ENCODE results near the gene ACIN1.
A peak's percentile ranks its signal among the peaks of the same experiment; 100 is the strongest.
"Not testable (repeated sequence)": the region's sequence is repeated elsewhere in the genome, so short reads cannot be mapped to it uniquely, and the experiment has no call there.

Gene ACIN1

GRCh38 chr14:23040100-23040499, 54.8 kb downstream of the ACIN1 start:
- no peak for DNase-seq

- no peak for DNase-seq
These were observed 59.4 kb downstream of the ACIN1 start for GRCh38 chr14:23035303-23036144.

DNA sequence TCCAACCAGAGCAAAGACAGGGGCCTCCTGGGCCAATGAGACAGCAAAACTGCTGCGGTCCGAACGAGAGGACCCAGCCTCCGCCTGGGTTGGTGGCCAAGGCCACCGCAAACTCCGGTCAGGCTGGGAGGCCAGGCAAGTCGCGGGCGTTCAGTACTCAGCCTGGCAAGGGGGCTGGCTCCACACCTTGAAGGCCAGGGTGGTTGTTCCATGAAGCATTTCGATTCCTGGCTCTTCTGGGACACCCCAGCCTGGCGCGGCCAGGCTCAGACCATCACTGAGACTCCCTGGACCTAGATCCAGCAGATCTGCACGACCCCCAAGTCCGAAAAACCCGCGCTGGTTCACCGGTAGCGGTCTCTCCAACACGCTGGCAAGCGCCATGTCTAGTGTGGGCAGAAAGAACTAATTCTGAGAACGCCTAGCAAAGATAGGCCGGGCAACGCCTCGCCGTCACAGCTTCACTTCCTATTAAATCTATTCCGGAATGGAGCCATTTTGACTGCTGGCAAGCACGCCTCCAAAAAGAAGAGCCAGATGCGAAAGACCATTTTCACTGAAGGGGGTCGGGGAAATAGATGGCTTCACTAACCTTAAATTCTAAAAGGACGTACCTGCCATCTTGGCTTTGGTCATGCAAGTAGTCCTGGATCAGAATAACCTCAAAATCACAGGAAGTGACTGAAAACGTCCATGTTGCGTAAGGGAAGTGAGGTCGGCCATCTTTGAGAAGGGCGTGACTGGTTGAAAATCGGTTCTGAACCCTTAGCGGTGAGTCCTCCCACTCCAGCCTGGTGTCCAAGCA, 60.2 kb downstream of the ACIN1 start, which contains the start of gene PSMB5:
Gene PSMB5, minus strand, starts transcription at position 403 of the 805 bp plus-strand sequence. Its CDS starts 19 bp downstream, at position 384.
- peak; percentile 92 for DNase-seq

GRCh38 chr14:23033801-23034497, 61.0 kb downstream of the ACIN1 start:
- DNase-seq, result no peak

DNA sequence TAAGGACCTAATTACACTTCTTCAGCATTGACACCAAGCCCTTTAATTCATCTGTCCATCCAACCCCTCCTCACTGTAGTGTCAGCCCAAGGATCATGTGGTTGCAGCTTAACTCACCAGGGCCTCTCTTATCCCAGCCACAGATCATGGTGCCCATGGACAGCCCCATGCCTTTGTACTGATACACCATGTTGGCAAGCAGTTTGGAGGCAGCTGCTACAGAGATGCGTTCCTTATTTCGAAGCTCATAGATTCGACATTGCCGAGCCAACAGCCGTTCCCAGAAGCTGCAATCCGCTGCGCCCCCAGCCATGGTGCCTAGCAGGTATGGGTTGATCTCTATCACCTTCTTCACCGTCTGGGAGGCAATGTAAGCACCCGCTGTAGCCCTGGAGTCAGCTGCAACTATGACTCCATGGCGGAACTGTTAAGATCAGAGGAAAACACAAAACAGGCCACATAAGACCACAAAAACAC, 61.6 kb downstream of the ACIN1 start:
- DNase-seq, result no peak

DNA sequence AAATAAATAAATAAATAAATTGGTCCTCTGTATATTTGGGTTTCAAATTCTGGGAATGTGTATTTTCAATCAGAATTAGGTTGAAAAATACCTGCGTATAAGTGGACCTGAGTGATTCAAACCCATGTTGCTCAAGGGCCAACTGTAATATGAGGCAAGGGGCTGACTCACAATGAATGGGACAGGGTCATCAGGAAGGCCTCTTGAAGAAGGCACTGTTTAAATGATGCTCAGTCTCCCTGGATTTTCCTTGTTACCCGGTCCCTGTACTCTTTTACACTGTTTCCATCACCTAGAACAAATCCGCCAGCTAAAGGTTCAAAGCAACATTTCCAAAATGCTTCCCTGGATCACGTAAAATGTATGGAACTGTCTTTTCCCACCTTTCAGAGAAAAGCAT, 64.0 kb downstream of the ACIN1 start:
- DNase-seq, result no peak

DNA sequence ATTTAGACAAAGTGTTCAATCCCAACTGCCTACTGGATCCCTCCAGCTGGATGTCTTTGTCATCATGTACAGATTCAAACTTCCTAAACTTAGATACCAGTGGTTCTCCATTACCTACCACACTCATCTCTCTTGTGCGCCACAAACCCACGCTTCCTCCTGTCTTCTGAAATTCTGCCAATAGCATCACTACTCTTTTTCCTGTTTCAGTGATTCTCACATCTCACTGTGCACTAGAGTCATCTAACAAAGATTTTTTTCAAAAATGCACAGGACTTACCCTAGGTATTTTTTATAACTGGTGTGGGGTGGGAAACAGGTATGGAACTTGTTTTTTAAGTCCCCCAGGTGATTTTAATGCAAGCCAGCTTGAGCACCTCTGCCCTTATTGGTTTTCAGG, 66.1 kb downstream of the ACIN1 start:
- DNase-seq, result peak; percentile 10

DNA sequence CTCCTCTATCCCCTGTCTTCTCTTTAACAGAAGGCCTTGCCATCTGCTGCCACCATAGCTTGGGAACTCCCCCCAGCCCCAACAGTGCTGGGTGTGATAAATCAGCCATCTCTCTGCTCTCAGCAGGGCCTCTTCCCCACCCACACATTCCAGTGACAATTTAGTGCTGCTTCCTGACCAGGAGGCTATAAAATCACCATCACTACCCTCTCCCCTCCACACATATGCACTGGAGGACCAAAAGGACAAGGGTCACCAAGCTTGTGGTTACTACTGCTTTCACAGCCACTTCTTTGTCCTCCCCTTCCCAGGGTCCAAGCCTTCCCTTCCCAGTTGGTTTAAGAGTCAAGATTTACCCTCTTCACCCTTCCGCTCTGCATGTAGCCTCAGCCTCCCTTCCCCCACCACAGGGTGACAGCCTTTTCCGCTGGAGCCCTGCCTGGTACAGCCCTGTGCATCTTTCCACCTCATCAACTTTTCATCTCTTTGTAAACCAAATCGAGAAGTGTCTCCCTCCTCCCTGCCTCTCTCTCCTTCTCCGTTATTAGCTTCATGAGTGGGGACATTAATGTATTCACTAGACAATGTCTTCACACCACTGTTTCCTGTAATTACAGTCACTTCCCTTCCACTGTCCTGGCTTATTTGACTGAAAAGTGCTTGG, 69.7 kb downstream of the ACIN1 start:
- DNase-seq, result no peak

DNA sequence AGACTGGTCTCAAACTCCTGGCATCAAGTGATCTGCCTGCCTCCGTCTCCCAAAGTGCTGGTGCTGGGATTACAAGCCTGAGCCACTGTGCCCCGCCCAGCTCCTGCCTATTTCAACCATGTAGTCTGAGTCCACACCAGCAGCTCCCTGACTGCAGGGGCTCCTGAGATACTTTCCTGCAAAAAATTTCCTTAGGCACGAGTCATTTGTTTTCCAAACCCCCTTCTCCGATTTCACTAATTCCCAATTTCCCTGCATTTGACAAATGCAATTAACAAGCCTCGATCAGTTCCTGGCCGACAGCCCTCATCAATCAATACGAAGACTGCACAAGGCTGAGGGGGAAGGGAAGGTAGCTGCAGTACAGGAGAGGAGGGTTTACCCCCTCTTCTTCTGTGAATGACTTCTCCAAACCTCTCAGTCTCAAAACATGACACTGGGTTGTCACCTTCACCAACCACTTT, 70.3 kb downstream of the ACIN1 start:
- DNase-seq, result no peak

GRCh38 chr14:23023795-23024152, 71.2 kb downstream of the ACIN1 start:
- DNase-seq, result no peak

DNA sequence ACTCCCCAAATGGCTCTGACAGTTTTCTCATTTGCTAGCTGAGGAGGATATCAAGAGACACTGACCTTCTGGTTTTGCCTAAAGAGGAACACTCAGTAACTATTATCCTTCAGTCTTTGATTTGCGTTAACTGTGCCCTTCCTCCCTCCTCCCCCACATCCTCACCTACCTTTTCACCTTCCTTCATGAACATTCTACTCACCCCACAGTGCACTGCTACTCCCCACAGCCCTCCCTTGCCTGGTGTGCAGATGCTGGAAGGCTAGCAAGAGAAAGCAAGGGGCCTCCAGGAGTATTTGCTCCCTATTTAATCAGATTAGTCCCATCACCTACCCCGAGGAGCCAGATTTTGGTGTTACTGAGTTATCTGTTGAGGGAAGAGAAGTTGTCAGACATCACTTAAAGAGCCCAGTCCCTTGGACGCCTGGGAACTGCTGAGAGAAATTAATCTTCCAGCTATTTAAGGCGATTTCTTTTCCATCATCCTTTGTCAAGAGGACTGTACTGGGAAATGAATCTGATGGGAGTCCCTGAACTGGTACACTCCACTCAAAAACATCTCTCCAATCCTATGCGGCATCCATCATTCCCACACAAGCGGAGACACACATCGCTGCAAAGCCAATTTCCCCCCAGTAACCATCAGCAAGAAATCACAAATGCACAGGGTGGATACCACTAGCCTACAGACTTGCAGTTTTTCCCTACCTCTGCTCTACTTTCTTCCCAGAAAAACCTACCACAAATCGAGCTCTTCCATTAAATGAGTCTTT, 71.7 kb downstream of the ACIN1 start:
- DNase-seq, result no peak

- no peak for DNase-seq
These were observed 73.0 kb downstream of the ACIN1 start for GRCh38 chr14:23021889-23022442.

- DNase-seq, result no peak
These were observed 73.5 kb downstream of the ACIN1 start for GRCh38 chr14:23021434-23021833.

- no peak for DNase-seq
These were observed 74.5 kb downstream of the ACIN1 start for GRCh38 chr14:23020143-23021128.

DNA sequence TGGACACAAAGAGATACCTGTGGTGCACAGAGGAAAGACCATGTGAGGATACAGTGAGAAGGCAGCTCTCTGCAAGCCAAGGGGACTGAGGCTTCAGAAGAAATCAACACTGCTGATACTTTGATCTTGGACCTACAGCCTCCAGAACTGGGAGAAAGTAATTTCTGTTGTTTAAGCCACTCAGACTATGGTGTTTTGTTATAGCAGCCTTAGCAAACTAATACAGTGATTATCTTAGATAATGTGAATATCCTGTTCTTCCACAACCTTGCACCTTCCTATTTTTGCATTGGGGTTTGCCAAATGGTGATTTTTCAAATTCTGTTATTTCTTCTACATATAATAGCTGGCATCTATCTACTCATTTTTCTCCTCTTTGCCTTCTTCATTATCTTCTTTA, 76.8 kb downstream of the ACIN1 start:
- DNase-seq, result no peak

DNA sequence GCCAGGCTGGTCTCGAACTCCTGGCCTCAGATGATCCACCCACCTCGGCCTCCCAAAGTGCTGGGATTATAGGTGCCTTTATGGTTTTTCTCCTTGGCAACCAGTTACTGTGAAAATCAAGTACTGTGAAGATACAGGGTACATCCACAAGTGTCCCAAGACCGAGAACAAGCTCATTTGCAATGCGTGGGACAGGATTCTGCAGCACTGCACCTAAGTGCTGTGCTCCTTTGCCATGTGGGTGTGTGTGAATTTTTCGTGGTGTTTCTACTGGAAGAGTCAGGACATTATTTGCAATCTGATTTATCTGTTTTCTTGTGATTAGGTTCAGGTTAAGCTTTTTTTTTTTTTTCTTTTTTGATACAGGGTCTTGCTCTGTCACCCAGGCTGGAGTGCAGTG, 77.8 kb downstream of the ACIN1 start:
- no peak for DNase-seq

- DNase-seq, result no peak
These were observed 79.3 kb downstream of the ACIN1 start for GRCh38 chr14:23015618-23016017.

- DNase-seq, result not testable (repeated sequence)
These were observed 81.2 kb downstream of the ACIN1 start for GRCh38 chr14:23013749-23014054.

DNA sequence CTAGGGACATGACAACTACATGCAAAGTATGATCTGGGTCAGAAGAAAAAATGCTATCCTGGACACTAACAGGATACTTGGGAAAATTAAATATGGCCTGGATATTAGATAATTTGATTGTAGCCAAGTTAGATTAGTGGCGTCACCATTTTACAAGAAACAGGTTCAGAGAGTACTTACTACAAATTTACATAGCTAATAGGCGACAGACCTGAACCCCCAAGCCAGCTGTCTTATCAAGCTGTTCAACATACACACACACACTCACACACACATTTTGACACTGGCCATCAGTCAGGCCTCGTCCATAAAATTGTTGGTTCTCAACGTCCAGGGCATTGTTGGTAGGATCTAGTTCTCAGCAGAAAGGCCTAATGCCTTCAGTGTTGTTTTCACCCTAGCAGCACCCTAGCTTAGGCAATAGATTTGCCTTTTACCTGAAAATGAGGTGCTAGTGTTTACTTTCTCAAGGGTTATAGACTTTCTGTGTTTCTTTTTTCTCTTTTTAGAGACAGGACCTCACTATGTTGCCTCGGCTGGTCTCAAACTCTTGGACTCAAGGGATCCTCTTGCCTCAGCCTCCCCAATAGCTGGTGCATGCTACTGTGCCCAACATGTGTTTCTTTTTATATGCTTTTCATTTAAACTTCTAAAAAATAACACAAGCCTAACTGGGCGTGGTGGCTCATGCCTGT, 81.7 kb downstream of the ACIN1 start:
- no peak for DNase-seq
